ENCODE data around the gene KCNAB1. TPM values are rescaled to one million over a fixed set of nuclear protein-coding genes. Genes with fewer than 3 reads are reported as not detected.

Gene KCNAB1
- total and polyA plus RNA-seq, 10 of the 15 experiments (the other 5 are each of a cell fraction or from before 2014, with no cell fraction given), result 0.11 to 0.69 (median 0.43) TPM; not detected in 6

- CTCF ChIA-PET, result interaction anchor here (1.4 to 1.8 kb wide), 3 partner anchors 12 to 48 kb away, joined by 4 to 5 read pairs (median 4); no protein-coding TSS in a partner anchor
- WGBS (ENCODE audit: insufficient coverage, insufficient replicate concordance, low lambda C conversion rate, missing lambda C conversion rate), result 91% methylated on average over 1 of the region's 1 CpG
- Histone ChIP-seq H3K4me2 (ENCODE audit: control insufficient read depth, insufficient read depth) (no peak overlapping the region), H3K4me1 (ENCODE audit: control insufficient read depth, insufficient read depth, low read length) (peaks cover 6% of the 10 kb centered on the region; the same call in 1 of the 2 replicates), H3K27ac (ENCODE audit: control insufficient read depth, insufficient read depth) (no peak overlapping the region), H3K36me3 (ENCODE audit: control insufficient read depth in 2 of 2, insufficient read depth in 2 of 2, low read length in 1 of 2) (no peaks in the 10 kb centered on the region), H3K27me3 (replicated peaks in 1 of 2; ENCODE audit: control insufficient read depth in 2 of 2, insufficient read depth in 2 of 2, low read length in 1 of 2) (no peaks in the 10 kb centered on the region), H2AFZ (ENCODE audit: control insufficient read depth, low read depth, low read length) (no peak overlapping the region), H3K79me2 (ENCODE audit: control insufficient read depth, insufficient read depth, low read length) (no peaks in the 10 kb centered on the region), H3K9me3 (replicated peaks; ENCODE audit: control insufficient read depth, insufficient read depth, low read length) (no peaks in the 10 kb centered on the region), H4K20me1 (ENCODE audit: control insufficient read depth, insufficient read depth) (no peaks in the 10 kb centered on the region), H3K9ac (ENCODE audit: control insufficient read depth, insufficient read depth, low read length) (no peak overlapping the region), H3K4me3 (no peak overlapping the region)
- in situ Hi-C loops (cut with MboI), result no loop called here
- SMC1A ChIA-PET (ENCODE audit: uncharacterized antibody, unreplicated experiment), result interaction anchor here (0.6 to 1.2 kb wide), 5 partner anchors 11 to 48 kb away, joined by 3 read pairs; no protein-coding TSS in a partner anchor
- no TSS peak for BruUV-seq (replicated peaks)
- no peak for TF ChIP-seq SPI1 (IDR thresholded peaks at IDR 0.05; ENCODE audit: borderline replicate concordance, insufficient read depth, low read depth, low read length)
- RAD21 ChIA-PET (ENCODE audit: unreplicated experiment), result no interaction called here
- intact Hi-C loops (cut with micrococcal nuclease; ENCODE audit: unreplicated experiment), result no loop called here
- no peak for DNase-seq (ENCODE audit: low read depth, low spot score)
- no peak for ATAC-seq
- POLR2A ChIA-PET, result interaction anchor here (0.6 kb wide), 1 partner anchor 776 kb away, joined by 3 read pairs; no protein-coding TSS in a partner anchor
- FAIRE-seq, result no peak
These were observed 341.5 kb downstream of the KCNAB1 start for GRCh38 chr3:156461889-156462288.

DNA sequence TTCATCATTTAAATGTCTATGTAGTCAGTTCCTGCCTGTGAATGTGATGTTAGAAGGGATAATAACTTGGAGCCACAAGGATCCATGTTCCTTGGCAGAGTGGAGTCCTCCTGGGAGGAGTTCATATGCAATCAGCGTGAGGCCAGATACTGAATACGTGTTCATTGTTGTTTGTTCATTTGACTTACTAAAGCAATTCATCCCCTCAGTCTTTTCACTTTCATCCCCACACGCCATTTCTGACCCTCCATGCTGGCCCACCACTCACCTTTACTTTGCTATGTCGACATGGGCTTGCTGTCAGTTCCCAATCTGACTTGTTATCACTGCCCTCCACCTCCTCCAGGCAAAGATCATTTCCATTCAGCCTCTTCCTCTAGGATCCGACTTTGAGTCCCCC, 342.7 kb downstream of the KCNAB1 start:
- DNase-seq (ENCODE audit: low read depth, low spot score) (no peak), ATAC-seq (no peak), FAIRE-seq (no peak)
- no peak overlapping the region for H3K4me3 ChIP-seq
- H3K27me3 ChIP-seq (replicated peaks in 1 of 2; ENCODE audit: control insufficient read depth in 2 of 2, insufficient read depth in 2 of 2, low read length in 1 of 2), result no peaks in the 10 kb centered on the region
- POLR2A ChIA-PET, result no interaction called here
- in situ Hi-C loops (cut with MboI), result no loop called here
- intact Hi-C loops (cut with micrococcal nuclease; ENCODE audit: unreplicated experiment), result no loop called here
- BruUV-seq (replicated peaks), result no TSS peak
- CTCF ChIA-PET, result no interaction called here
- no peaks in the 10 kb centered on the region for H3K9me3 ChIP-seq (replicated peaks; ENCODE audit: control insufficient read depth, insufficient read depth, low read length)
- H3K36me3 ChIP-seq (ENCODE audit: control insufficient read depth in 2 of 2, insufficient read depth in 2 of 2, low read length in 1 of 2), result no peaks in the 10 kb centered on the region
- H3K4me1 ChIP-seq (ENCODE audit: control insufficient read depth, insufficient read depth, low read length), result peaks cover 6% of the 10 kb centered on the region; the same call in 1 of the 2 replicates
- no peak overlapping the region for H3K27ac ChIP-seq (ENCODE audit: control insufficient read depth, insufficient read depth)
- WGBS (ENCODE audit: insufficient coverage, insufficient replicate concordance, low lambda C conversion rate, missing lambda C conversion rate), result 50% methylated on average over 5 of the region's 5 CpGs
- no peak overlapping the region for H3K4me2 ChIP-seq (ENCODE audit: control insufficient read depth, insufficient read depth)
- H3K9ac ChIP-seq (ENCODE audit: control insufficient read depth, insufficient read depth, low read length), result no peak overlapping the region
- no peak overlapping the region for H2AFZ ChIP-seq (ENCODE audit: control insufficient read depth, low read depth, low read length)
- H4K20me1 ChIP-seq (ENCODE audit: control insufficient read depth, insufficient read depth), result no peaks in the 10 kb centered on the region
- RAD21 ChIA-PET (ENCODE audit: unreplicated experiment), result no interaction called here
- TF ChIP-seq, protein P1, sequence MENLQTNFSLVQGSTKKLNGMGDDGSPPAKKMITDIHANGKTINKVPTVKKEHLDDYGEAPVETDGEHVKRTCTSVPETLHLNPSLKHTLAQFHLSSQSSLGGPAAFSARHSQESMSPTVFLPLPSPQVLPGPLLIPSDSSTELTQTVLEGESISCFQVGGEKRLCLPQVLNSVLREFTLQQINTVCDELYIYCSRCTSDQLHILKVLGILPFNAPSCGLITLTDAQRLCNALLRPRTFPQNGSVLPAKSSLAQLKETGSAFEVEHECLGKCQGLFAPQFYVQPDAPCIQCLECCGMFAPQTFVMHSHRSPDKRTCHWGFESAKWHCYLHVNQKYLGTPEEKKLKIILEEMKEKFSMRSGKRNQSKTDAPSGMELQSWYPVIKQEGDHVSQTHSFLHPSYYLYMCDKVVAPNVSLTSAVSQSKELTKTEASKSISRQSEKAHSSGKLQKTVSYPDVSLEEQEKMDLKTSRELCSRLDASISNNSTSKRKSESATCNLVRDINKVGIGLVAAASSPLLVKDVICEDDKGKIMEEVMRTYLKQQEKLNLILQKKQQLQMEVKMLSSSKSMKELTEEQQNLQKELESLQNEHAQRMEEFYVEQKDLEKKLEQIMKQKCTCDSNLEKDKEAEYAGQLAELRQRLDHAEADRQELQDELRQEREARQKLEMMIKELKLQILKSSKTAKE (IDR thresholded peaks at IDR 0.05; ENCODE audit: low read depth, poor library complexity, severe bottlenecking), result no peak
- TF ChIP-seq NFXL1 (IDR thresholded peaks at IDR 0.05; ENCODE audit: borderline replicate concordance) (no peak), SMARCA5 (IDR thresholded peaks at IDR 0.05) (no peak), RFX5 (IDR thresholded peaks at IDR 0.05; ENCODE audit: low read depth, low read length) (no peak), MXI1 (IDR thresholded peaks at IDR 0.05; ENCODE audit: low read depth, low read length) (no peak)
- TF ChIP-seq, protein P2, sequence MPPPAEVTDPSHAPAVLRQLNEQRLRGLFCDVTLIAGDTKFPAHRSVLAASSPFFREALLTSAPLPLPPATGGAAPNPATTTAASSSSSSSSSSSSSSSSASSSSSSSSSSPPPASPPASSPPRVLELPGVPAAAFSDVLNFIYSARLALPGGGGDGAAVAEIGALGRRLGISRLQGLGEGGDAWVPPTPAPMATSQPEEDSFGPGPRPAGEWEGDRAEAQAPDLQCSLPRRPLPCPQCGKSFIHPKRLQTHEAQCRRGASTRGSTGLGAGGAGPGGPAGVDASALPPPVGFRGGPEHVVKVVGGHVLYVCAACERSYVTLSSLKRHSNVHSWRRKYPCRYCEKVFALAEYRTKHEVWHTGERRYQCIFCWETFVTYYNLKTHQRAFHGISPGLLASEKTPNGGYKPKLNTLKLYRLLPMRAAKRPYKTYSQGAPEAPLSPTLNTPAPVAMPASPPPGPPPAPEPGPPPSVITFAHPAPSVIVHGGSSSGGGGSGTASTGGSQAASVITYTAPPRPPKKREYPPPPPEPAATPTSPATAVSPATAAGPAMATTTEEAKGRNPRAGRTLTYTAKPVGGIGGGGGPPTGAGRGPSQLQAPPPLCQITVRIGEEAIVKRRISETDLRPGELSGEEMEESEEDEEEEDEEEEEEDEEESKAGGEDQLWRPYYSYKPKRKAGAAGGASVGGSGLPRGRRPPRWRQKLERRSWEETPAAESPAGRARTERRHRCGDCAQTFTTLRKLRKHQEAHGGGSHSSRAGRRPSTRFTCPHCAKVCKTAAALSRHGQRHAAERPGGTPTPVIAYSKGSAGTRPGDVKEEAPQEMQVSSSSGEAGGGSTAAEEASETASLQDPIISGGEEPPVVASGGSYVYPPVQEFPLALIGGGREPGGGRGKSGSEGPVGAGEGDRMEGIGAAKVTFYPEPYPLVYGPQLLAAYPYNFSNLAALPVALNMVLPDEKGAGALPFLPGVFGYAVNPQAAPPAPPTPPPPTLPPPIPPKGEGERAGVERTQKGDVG (CRISPR knock-in tag; IDR thresholded peaks at IDR 0.05), result no peak
- TF ChIP-seq, protein P3, sequence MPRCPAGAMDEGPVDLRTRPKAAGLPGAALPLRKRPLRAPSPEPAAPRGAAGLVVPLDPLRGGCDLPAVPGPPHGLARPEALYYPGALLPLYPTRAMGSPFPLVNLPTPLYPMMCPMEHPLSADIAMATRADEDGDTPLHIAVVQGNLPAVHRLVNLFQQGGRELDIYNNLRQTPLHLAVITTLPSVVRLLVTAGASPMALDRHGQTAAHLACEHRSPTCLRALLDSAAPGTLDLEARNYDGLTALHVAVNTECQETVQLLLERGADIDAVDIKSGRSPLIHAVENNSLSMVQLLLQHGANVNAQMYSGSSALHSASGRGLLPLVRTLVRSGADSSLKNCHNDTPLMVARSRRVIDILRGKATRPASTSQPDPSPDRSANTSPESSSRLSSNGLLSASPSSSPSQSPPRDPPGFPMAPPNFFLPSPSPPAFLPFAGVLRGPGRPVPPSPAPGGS (IDR thresholded peaks at IDR 0.05; ENCODE audit: borderline replicate concordance, insufficient read depth, low read depth, low read length, poor library complexity, severe bottlenecking), result no peak
- no peaks in the 10 kb centered on the region for H3K79me2 ChIP-seq (ENCODE audit: control insufficient read depth, insufficient read depth, low read length)
- SMC1A ChIA-PET (ENCODE audit: uncharacterized antibody, unreplicated experiment), result no interaction called here
